OCI-M1 (cell line): Measurements from ENCODE around the gene OR2T1.
A peak's percentile ranks its signal among the peaks of the same experiment; 100 is the strongest.
"Not testable (repeated sequence)": the region's sequence is repeated elsewhere in the genome, so short reads cannot be mapped to it uniquely, and the experiment has no call there.

Experiments
- DNase-seq: peaks from one replicate; lab custom pipeline; 2025; lab: John Stamatoyannopoulos, UW

Gene OR2T1, protein sequence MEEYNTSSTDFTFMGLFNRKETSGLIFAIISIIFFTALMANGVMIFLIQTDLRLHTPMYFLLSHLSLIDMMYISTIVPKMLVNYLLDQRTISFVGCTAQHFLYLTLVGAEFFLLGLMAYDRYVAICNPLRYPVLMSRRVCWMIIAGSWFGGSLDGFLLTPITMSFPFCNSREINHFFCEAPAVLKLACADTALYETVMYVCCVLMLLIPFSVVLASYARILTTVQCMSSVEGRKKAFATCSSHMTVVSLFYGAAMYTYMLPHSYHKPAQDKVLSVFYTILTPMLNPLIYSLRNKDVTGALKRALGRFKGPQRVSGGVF

DNA sequence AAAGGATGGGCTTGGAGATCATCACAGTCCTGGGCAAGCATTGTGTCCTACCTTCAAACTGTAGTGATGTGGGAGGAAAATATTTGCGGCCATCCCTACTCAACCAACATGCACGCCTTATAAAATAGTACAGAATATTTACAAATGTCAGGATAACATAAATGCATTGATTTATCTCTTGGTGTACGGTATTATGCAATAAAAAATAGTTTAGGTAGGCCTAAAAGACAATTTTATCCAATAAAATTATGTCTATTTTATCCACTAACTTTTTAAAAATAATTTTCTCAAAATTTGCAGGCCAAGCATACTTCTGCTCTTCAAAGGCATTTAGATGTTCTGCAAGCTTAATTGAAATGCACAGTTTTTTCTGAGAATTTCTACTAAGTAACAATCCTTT lies at the start of gene OR2T1:
Gene OR2T1, plus strand, starts transcription at position 301 of the 400 bp plus-strand sequence. CDS start 3,100 bp downstream, outside the sequence.
- no peak for DNase-seq

DNA sequence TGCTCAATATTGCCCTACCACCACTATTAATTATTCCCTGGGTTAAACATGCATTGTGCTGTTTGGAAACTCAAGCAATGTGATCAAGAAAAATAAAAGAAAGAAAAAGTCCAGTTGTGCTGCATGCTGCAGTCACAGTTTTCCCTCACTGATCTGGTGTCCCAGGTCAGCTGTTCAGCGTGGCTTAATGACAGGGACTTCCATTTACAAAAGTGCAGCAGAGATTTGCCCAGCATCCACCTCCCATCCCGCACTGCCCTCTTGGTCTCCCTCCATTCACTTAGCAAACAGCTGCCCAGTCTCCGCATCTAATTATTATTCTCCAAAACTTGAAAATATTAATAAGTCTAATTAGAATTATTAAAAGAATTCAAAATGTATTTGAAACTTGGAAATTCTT lies 43.4 kb upstream of the OR2T1 start:
- no peak for DNase-seq

DNA sequence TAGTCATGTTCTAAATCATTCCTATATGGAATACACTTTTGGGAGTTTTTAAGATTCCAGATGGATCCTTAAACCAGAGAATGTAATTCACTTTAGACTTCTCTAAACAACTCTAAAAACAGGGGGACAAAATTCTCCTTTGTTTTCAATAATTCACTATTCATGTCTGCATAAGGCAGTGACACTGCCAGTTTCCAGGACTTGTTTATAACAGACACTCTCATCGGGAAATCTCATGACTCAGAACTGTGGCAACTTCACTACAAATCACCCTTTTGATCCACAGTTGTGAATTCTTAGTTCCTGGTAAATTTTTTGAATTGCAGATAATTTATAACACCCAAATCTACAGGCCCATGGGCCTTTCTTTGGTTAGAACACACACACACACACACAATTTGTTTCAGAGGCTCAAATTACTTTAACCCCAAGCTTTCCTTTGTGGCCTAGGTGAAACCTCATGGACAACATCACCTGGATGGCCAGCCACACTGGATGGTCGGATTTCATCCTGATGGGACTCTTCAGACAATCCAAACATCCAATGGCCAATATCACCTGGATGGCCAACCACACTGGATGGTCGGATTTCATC lies 41.6 kb upstream of the OR2T1 start, which contains the start of gene OR2T4:
Gene OR2T4, plus strand, starts transcription at position 545 of the 595 bp plus-strand sequence. Its CDS starts 0 bp downstream, at position 545.
- DNase-seq, result peak; percentile 31

DNA sequence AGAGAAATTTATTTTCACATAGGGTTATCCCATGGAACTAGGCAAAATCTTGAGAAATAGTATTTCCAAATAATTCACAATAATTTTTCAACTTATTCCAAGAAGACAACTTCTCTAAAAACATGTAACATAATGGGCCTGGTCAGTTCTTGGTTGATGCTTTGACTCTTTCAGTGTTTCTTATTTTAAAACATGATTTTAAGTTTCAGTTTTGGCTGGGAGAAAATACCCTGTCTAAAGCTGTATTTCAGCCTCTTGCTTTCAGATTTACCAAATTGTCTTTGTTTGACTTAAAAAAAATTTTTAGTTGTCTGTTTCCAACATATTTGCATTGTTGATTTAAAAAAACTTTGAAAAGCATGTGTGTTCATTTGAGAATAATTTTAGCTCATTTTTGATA lies 36.2 kb upstream of the OR2T1 start:
- no peak for DNase-seq

DNA sequence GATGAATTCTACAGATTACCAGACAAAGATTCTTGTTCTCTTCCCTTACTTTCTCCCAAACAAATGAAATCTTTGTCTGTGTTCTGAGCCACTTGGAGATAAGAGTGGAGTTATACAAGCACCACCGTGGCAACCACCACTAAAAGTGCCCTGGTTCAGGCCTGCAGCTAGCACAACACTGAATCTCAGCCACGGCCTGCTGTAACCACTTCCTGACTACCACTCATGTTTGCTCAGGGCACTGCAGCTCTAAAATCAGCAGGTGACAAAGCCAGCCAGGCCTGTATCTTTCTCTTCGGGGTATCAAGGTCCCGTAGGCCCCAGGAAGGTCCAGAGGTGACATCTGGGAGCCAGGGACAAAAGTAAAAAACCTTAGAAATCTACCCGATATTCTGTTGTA lies 30.5 kb upstream of the OR2T1 start:
- no peak for DNase-seq

DNA sequence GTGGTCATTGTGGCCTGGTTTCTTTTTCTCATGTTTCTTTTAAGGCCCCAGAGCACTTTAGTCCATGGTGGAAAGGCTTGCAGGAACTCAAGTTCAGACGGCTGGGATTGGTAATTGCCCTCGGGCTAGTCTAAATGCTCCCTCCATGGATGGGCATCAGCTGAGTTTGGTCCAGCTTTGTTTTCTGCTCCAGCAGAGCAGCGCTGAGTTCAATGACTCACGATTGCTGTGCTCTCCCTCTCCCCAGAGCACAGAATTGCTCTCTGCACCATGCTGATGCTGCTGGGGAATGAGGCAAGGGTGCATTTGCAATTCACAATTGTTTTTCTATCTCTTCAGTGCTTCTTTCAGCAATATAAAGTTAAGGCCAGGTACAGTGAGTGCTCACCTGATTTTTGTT lies 29.1 kb upstream of the OR2T1 start:
- DNase-seq, result no peak

- no peak for DNase-seq
Measured at GRCh38 chr1:248375446-248375845, 27.4 kb upstream of the OR2T1 start, which contains the start of gene OR2T6. TSS of gene OR2T6 (plus strand) at chr1:248375746. CDS start at chr1:248387609, 11,863 bp downstream.

GRCh38 chr1:248376916-248377315 lies 25.9 kb upstream of the OR2T1 start:
- DNase-seq, result peak; percentile 17

DNA sequence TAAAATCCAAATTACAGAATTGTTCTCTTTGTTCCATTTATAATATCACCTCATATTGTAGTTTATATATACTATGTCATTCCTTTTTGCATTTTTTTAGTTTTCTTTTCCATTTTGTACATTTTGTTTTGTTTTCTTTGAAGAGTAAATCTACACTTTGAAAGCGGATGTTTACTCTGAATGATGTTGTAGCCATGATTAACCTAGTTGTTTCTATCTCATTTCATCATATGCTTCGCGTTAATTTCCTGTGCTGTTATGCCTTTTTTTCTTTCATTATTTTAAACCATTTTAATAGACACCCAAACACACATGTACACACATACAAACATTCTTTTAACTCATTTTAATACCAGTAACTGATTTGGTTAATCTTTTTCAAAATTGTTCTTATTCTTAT lies 22.0 kb upstream of the OR2T1 start:
- no peak for DNase-seq

DNA sequence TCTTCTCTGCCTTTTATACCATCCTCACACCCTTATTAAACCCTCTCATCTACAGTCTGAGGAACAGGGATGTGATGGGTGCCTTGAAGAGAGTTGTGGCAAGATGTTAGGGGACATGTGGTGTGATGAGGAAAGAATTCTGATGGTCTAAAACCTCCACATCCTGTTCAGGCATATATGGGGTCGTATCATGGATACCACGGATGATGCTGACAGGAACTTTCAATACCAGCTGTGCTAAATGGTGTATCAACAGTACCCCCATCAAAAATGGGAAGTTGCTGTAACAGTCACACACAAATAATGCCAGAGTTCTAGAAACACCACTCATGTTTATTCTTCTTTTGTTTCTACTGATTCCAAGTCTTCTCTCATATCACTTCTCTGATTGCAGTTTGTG lies 14.4 kb upstream of the OR2T1 start:
- no peak for DNase-seq

DNA sequence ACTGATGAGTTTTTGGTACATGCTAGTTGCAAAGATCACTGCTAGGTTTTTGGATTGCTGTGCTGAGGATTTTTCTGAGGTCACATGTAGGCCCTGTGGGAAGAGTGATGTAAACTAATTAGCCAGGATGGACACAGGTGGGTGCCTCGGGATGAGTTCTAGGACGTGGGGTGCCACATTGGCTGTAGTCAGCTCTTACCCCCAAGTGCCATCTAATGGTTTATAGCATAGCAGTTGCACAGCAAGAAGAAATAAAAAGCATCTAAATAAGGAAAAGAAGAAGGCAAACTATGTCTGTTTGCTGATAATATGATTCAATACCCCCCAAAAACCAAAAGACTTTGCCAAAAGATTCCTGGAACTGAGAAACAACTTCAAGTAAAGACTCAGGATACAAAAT lies 9.8 kb upstream of the OR2T1 start:
- DNase-seq, result no peak

- peak; percentile 31 for DNase-seq
Measured at GRCh38 chr1:248404024-248404423, 1.2 kb downstream of the OR2T1 start.

- no peak for DNase-seq
Measured at GRCh38 chr1:248406721-248407692, 4.2 kb downstream of the OR2T1 start.

GRCh38 chr1:248416226-248416625 lies 13.4 kb downstream of the OR2T1 start:
- DNase-seq, result no peak

GRCh38 chr1:248417854-248418253 lies 15.0 kb downstream of the OR2T1 start:
- no peak for DNase-seq

DNA sequence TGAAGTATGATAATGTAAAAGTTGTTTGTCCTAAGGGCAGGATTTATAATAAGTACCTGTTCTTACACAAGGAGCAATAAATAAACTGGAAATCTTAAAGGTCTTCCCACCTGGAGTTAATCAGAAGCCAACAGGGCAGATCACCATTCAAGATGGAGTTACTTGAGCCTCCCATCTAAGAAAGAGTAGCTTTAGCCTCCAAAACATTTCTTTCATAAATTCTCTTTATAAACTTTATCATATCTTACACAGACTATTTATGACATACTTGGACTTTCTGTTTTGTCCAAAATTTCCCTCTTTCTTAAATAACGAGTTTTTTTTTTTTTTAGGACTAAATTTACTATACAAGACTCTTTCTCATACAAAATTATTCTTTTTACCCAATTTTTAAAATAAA lies 18.5 kb downstream of the OR2T1 start:
- DNase-seq, result peak; percentile 54

DNA sequence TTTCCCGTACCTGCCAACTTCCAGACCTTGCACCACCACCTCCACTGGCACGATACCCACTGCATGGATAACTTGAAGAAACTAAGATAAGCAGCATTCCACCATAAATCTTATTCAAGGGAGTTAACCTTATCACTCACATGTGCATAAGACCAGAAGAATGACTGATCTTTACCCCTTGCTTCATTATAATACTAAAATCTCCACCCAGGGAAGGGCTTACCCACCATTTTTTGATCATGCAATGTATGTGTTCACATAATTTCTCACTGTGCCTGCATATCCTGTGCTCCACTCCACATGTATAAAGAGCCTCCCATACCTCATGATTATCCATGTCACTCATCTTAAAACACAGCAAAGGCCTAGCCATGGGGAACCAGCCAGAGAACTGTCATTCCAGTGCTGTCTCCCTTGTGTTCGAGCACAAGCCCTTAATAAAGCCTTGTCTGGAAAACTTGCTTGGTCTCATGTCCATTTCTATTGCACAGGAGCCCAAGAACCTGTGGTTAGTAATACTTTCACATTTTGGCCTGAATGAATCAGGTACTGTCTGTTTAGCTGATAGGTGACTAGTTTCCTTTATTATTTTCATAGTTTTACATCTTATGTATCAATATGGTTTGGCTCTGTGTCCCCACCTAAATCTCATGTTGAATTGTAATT lies 24.8 kb downstream of the OR2T1 start:
- DNase-seq, result not testable (repeated sequence)

- DNase-seq, result peak; percentile 28
Measured at GRCh38 chr1:248428192-248428533, 25.3 kb downstream of the OR2T1 start.

- not testable (repeated sequence) for DNase-seq
Measured at GRCh38 chr1:248431683-248432082, 28.8 kb downstream of the OR2T1 start.

DNA sequence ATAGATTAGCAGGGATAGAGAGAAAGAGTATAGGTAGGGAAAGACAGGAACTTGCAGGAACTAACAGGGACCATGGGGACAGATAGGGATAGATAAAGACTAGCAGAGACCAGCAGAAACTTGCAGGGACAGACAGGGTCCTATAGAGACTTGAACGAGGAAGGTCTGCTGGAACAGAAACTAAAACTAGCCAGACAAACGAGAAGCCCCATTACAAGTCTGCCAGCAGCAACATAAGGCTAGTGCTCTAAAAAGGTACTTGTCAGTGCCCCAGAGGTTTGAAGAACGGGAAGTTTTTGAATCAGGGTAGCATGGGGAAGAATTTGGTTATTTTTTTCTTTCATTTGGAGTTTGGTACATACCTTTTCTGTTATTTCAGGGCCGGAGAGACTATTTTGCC lies 29.4 kb downstream of the OR2T1 start:
- DNase-seq, result peak; percentile 57

DNA sequence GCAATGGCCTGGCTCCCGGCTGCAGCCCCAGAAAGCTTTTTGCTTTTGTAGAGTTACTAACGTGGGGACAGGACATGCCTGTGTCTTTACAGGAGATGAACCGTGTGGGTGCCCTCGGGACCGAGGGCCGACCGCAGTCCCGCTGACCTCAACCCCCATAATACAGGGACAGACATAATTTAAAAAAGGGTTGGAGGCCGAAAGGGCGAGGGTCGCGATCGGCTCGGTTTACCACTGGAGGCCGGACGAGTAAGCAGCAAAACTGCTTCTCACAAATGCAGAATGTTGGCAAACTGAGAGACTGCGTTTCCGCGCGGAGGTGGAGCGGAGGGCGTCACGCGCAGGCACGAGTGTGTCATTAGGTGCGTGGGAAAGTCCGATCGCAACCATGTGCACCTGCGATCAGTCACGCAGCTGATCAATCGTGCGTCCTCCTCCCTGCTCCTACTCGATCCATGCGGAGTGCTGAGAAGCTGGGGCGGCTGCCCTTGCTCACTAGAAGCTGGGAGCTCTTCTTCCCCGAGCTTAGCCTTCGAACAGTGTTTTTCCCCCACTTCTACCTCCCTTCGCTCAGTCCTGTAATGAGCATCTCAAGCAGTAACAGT lies 31.1 kb downstream of the OR2T1 start:
- DNase-seq, result not testable (repeated sequence)
